WI38 (cell line): ENCODE results near the gene ZCCHC8.

ENCODE experiments used
- H3K4me3 ChIP-seq: 2 replicates; pipeline ENCODE4 v1.5.1; 2011; ENCODE audit warnings: low read depth, mild to moderate bottlenecking, control low read depth, low read length
- CTCF ChIP-seq: IDR thresholded peaks from 2 replicates; pipeline ENCODE4 v1.5.1; 2012; ENCODE audit warnings: low read depth, mild to moderate bottlenecking, control low read depth, low read length

The ZCCHC8 gene

GRCh38 chr12:122528992-122529391, 28.3 kb upstream of the ZCCHC8 start:
- no peak overlapping the region for H3K4me3 ChIP-seq
- no peak for TF ChIP-seq CTCF

- TF ChIP-seq CTCF: no peak
- H3K4me3 ChIP-seq: no peak overlapping the region
Measured at GRCh38 chr12:122528582-122528981, 27.9 kb upstream of the ZCCHC8 start.

- H3K4me3 ChIP-seq: peak overlapping the region; percentile 72
- TF ChIP-seq CTCF: no peak
Measured at GRCh38 chr12:122527478-122527944, 26.8 kb upstream of the ZCCHC8 start.

- no peak for TF ChIP-seq CTCF
- peak within 1 kb of the TSS; percentile 98 for H3K4me3 ChIP-seq
Measured at GRCh38 chr12:122526683-122527477, 26.1 kb upstream of the ZCCHC8 start, which contains the start of the genes KNTC1 and RSRC2. KNTC1 (plus strand) TSS chr12:122527249; CDS start chr12:122530064, 2,815 bp downstream. RSRC2 (minus strand) TSS chr12:122526936; CDS start chr12:122526853, 83 bp downstream.

- TF ChIP-seq CTCF: no peak
Measured at GRCh38 chr12:122523846-122524718, 23.4 kb upstream of the ZCCHC8 start.

GRCh38 chr12:122523280-122523679, 22.5 kb upstream of the ZCCHC8 start:
- no peak for TF ChIP-seq CTCF
- no peak overlapping the region for H3K4me3 ChIP-seq

More at GRCh38 chr12:122523846-122524718, 23.4 kb upstream of the ZCCHC8 start:
- H3K4me3 ChIP-seq: peak overlapping the region; percentile 98
